ENCODE data around the gene AGRP. TPM values are rescaled to one million over a fixed set of nuclear protein-coding genes. Genes with fewer than 3 reads are reported as not detected.

The AGRP gene
- total and polyA plus RNA-seq, 2 of the 4 experiments (the other 2 are of a cell fraction): not detected

DNA sequence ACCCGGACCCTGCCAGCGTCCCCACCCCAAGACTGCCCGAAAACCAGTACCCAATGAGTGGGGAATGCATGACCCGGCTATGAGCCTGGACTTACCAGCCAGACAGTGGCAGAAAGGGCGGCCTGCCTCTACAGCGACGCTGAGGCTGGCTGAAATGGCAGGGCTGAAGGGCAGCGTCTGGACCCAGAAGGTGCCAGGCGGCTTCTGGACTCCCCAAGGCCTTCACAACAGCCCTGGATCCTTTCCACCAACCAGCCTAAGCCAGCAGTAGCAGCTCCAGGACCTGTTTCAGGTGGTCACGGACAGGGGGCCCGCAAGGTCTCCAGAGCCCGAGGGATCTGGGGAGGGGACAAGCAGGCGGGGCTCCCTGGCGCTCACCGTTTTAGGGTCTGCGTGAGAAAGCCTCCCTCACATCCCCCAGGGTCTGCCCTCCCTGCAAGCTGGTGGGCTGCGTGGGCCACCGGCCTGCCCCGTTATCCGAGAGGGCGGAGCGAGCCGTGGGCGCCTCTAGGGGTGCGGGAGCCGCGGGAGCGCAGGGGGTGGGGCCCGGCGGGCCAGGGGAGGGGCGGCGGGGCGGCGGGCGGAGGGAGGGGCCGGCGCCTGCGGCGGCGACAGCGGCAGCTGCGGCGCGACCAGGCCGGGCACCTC is 45.0 kb upstream of the AGRP start, which contains the start of gene RIPOR1:
Gene RIPOR1, plus strand, starts transcription at position 608 of the 648 bp plus-strand sequence. CDS start 9,618 bp downstream, outside the sequence.
- H3K36me3 ChIP-seq (ENCODE audit: control insufficient read depth, insufficient read depth, low read length): no peaks in the 10 kb centered on the region
- H2AK9ac ChIP-seq (replicated peaks; ENCODE audit: low read depth, low read length, poor library complexity): peak within 1 kb of the TSS; percentile 86
- peaks cover 27 to 38% of the 10 kb centered on the region in 2 experiments; a peak in 3 of 4 replicates for H3K79me1 ChIP-seq (ENCODE audit: low read depth in 1 of 2, low read length in 2 of 2)
- H3K4ac ChIP-seq (ENCODE audit: low read depth, low read length): peak within 1 kb of the TSS; percentile 96
- H3K4me2 ChIP-seq (ENCODE audit: low read depth, low read length): peak within 1 kb of the TSS; percentile 94
- intact Hi-C loops (cut with micrococcal nuclease) (loop anchor here (10.0 kb wide), 1 partner anchor 276 kb away; the partner anchor contains the start of genes RANBP10 and TSNAXIP1), dilution Hi-C loops (cut with HindIII; ENCODE audit: low sequenced_read_pairs, unreplicated experiment) (no loop called here), in situ Hi-C loops (cut with MboI; ENCODE audit: low sequenced_read_pairs) (loop anchor here (10.0 to 25.0 kb wide), 2 partner anchors 136 to 409 kb away; partner anchors contain the start of genes ACD, C16orf86, CTRL and ENKD1)
- H4K20me1 ChIP-seq (ENCODE audit: insufficient read depth, low read length): peaks cover 30% of the 10 kb centered on the region
- ChIA-PET POLR2A (ENCODE audit: unreplicated experiment) (interaction anchor here (0.6 kb wide), 1 partner anchor 562 kb away, joined by 3 read pairs; no protein-coding TSS in a partner anchor), CTCF (no interaction called here)
- H4K5ac ChIP-seq (ENCODE audit: low read depth, low read length): peak within 1 kb of the TSS; percentile 90
- DNase-seq (no peak), ATAC-seq (ENCODE audit: low read depth) (peak; percentile 63)
- no peaks in the 10 kb centered on the region for H3K27me3 ChIP-seq (ENCODE audit: control insufficient read depth, insufficient read depth, low read length)
- BruUV-seq (replicated peaks): no TSS peak
- H3K14ac ChIP-seq (replicated peaks; ENCODE audit: low read depth, low read length): peak within 1 kb of the TSS; percentile 96
- peak within 1 kb of the TSS; percentile 10; the same call in 1 of the 2 replicates for H2BK20ac ChIP-seq (ENCODE audit: low read depth, low read length)
- H3K23ac ChIP-seq (ENCODE audit: low read depth, low read length): peak within 1 kb of the TSS; percentile 98
- H3K9me1 ChIP-seq (ENCODE audit: insufficient read depth, low read length): peaks cover 17% of the 10 kb centered on the region
- H3K4me1 ChIP-seq (ENCODE audit: control insufficient read depth, insufficient read depth, low read length): peaks cover 15% of the 10 kb centered on the region
- peak within 1 kb of the TSS; percentile 84 for H3K56ac ChIP-seq (ENCODE audit: extremely low read depth, insufficient read depth, low read length)
- peak within 1 kb of the TSS; percentile 98 for H2AFZ ChIP-seq (replicated peaks; ENCODE audit: low read length, poor library complexity)
- TF ChIP-seq, protein P1, sequence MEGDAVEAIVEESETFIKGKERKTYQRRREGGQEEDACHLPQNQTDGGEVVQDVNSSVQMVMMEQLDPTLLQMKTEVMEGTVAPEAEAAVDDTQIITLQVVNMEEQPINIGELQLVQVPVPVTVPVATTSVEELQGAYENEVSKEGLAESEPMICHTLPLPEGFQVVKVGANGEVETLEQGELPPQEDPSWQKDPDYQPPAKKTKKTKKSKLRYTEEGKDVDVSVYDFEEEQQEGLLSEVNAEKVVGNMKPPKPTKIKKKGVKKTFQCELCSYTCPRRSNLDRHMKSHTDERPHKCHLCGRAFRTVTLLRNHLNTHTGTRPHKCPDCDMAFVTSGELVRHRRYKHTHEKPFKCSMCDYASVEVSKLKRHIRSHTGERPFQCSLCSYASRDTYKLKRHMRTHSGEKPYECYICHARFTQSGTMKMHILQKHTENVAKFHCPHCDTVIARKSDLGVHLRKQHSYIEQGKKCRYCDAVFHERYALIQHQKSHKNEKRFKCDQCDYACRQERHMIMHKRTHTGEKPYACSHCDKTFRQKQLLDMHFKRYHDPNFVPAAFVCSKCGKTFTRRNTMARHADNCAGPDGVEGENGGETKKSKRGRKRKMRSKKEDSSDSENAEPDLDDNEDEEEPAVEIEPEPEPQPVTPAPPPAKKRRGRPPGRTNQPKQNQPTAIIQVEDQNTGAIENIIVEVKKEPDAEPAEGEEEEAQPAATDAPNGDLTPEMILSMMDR (conservative IDR thresholded peaks at IDR 0.05; ENCODE audit: low read depth, low read length): no peak
- TF ChIP-seq, protein P2, sequence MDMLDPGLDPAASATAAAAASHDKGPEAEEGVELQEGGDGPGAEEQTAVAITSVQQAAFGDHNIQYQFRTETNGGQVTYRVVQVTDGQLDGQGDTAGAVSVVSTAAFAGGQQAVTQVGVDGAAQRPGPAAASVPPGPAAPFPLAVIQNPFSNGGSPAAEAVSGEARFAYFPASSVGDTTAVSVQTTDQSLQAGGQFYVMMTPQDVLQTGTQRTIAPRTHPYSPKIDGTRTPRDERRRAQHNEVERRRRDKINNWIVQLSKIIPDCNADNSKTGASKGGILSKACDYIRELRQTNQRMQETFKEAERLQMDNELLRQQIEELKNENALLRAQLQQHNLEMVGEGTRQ (IDR thresholded peaks at IDR 0.05; ENCODE audit: low read depth, low read length): no peak
- no peak for TF ChIP-seq BHLHE40 (IDR thresholded peaks at IDR 0.05; ENCODE audit: low read depth, low read length)
- no peak for TF ChIP-seq POLR2A (IDR thresholded peaks at IDR 0.05; ENCODE audit: low read depth, low read length)
- TF ChIP-seq RAD21 (IDR thresholded peaks at IDR 0.05; ENCODE audit: low read length): no peak
- TF ChIP-seq CHD1 (IDR thresholded peaks at IDR 0.05; ENCODE audit: low read depth, low read length): no peak
- peak within 1 kb of the TSS; percentile 93 for H3K9ac ChIP-seq (ENCODE audit: low read depth, low read length)
- H3K27ac ChIP-seq (ENCODE audit: insufficient read depth, low read length): peak within 1 kb of the TSS; percentile 88
- H2BK15ac ChIP-seq (ENCODE audit: low read depth, low read length): peak within 1 kb of the TSS; percentile 51; the same call in 1 of the 3 replicates
- H2BK5ac ChIP-seq (ENCODE audit: low read depth, low read length, poor library complexity, severe bottlenecking): peak within 1 kb of the TSS; percentile 74
- H4K91ac ChIP-seq (ENCODE audit: insufficient read depth, low read depth, low read length): peak within 1 kb of the TSS; percentile 80
- peak within 1 kb of the TSS; percentile 81 for H2BK120ac ChIP-seq (ENCODE audit: low read depth, low read length)
- peak within 1 kb of the TSS; percentile 78 to 85 for H4K8ac ChIP-seq (ENCODE audit: low read depth in 2 of 2, low read length in 2 of 2)
- peak within 1 kb of the TSS; percentile 85 for H3K4me3 ChIP-seq (ENCODE audit: insufficient read depth, low read depth, low read length)
- H3K18ac ChIP-seq (ENCODE audit: low read depth, low read length): peak within 1 kb of the TSS; percentile 51
- WGBS, 2 experiments (ENCODE audit: extremely low coverage in 2 of 2, insufficient read length in 1 of 2): 70% methylated on average over 4 of the region's 45 CpGs; no CpG with 5 or more reads in 1 of the 2 experiments
- no peaks in the 10 kb centered on the region for H3K9me3 ChIP-seq (ENCODE audit: control insufficient read depth, insufficient read depth, low read length)
- H2AK5ac ChIP-seq (ENCODE audit: low read depth, low read length): peak within 1 kb of the TSS; percentile 98
